WTC11 (cell line): ENCODE results near the gene S1PR3. TPM values are rescaled to one million over a fixed set of nuclear protein-coding genes. Genes with fewer than 3 reads are reported as not detected.
"Not testable (repeated sequence)": the region's sequence is repeated elsewhere in the genome, so short reads cannot be mapped to it uniquely, and the experiment has no call there.

Experiments used
- ATAC-seq: fragments of 200-7000 bp; cut with Tn5 transposase; 2 replicates; pipeline ENCODE4 v1.10.0; 2021; ENCODE audit warnings: mild to moderate bottlenecking, moderate library complexity
- CTCF ChIA-PET: fragments of 300-600 bp; sonication (Branson Sonifier 250); formaldehyde crosslinking; loops from one replicate; lab custom pipeline; 2021; ENCODE audit warnings: antibody characterized with exemption; lab: Charles Lee
- POLR2A ChIA-PET: fragments of 350-600 bp; sonication (Branson Sonifier 250); formaldehyde crosslinking; loops from one replicate; lab custom pipeline; 2021; ENCODE audit warnings: antibody characterized with exemption; lab: Charles Lee
- DNase-seq: peaks from one replicate; pipeline ENCODE4 v3.0.0; 2021; ENCODE audit warnings: low spot score
- H3K27ac Mint-ChIP-seq: 2 replicates; pipeline ENCODE4 v1.8.0; 2021; ENCODE audit warnings: mixed read lengths
- H3K27me3 Mint-ChIP-seq: 2 replicates; pipeline ENCODE4 v1.8.0; 2021; ENCODE audit warnings: low read depth, mild to moderate bottlenecking, moderate library complexity, mixed read lengths
- H3K36me3 Mint-ChIP-seq: 2 replicates; pipeline ENCODE4 v1.8.0; 2021; ENCODE audit warnings: mixed read lengths
- H3K4me1 Mint-ChIP-seq: 2 replicates; pipeline ENCODE4 v1.8.0; 2022; ENCODE audit warnings: mixed read lengths
- H3K4me3 Mint-ChIP-seq: 2 replicates; pipeline ENCODE4 v1.8.0; 2021; ENCODE audit warnings: mild to moderate bottlenecking, moderate library complexity, mixed read lengths
- H3K9me3 Mint-ChIP-seq: 2 replicates; pipeline ENCODE4 v1.8.0; 2021; ENCODE audit warnings: mixed read lengths
- CREM ChIP-seq: sonication (generic); formaldehyde crosslinking; IDR thresholded peaks from 2 replicates; pipeline ENCODE4 v1.8.1; 2022; ENCODE audit warnings: mild to moderate bottlenecking, missing genetic modification reagents, moderate library complexity
- E2F4 ChIP-seq: sonication (generic); formaldehyde crosslinking; IDR thresholded peaks from 2 replicates; pipeline ENCODE4 v1.8.1; 2022; ENCODE audit warnings: low read depth, mild to moderate bottlenecking, moderate library complexity, missing genetic modification reagents, borderline replicate concordance
- ETV6 ChIP-seq: sonication (generic); formaldehyde crosslinking; IDR thresholded peaks from 2 replicates; pipeline ENCODE4 v1.8.1; 2022; ENCODE audit warnings: mild to moderate bottlenecking, missing genetic modification reagents
- GABPB1 ChIP-seq: sonication (generic); formaldehyde crosslinking; IDR thresholded peaks from 2 replicates; pipeline ENCODE4 v1.8.1; 2023; ENCODE audit warnings: mild to moderate bottlenecking, missing genetic modification reagents
- HMGA2 ChIP-seq: fragments of 250-450 bp; sonication (Bioruptor Pico); IDR thresholded peaks from 2 replicates; pipeline ENCODE4 v1.4.0; 2021; ENCODE audit warnings: mild to moderate bottlenecking, moderate library complexity
- HMGXB4 ChIP-seq: sonication (generic); formaldehyde crosslinking; IDR thresholded peaks from 2 replicates; pipeline ENCODE4 v1.8.1; 2023; ENCODE audit warnings: mild to moderate bottlenecking, moderate library complexity, missing genetic modification reagents
- MYBL2 ChIP-seq: sonication (generic); formaldehyde crosslinking; IDR thresholded peaks from 2 replicates; pipeline ENCODE4 v1.8.1; 2023; ENCODE audit warnings: mild to moderate bottlenecking, moderate library complexity, missing genetic modification reagents
- RELA ChIP-seq: sonication (generic); formaldehyde crosslinking; IDR thresholded peaks from 2 replicates; pipeline ENCODE4 v1.8.1; 2022; ENCODE audit warnings: missing genetic modification reagents, mild to moderate bottlenecking, borderline replicate concordance
- SOX15 ChIP-seq: fragments of 250-450 bp; sonication (Bioruptor Pico); IDR thresholded peaks from 2 replicates; pipeline ENCODE4 v1.9.0; 2021; ENCODE audit warnings: mild to moderate bottlenecking
- STAT6 ChIP-seq: sonication (generic); formaldehyde crosslinking; conservative IDR thresholded peaks from 2 replicates; pipeline ENCODE4 v1.8.1; 2023; ENCODE audit warnings: mild to moderate bottlenecking, low read depth, missing genetic modification reagents, moderate library complexity
- TEAD1 ChIP-seq: sonication (generic); formaldehyde crosslinking; IDR thresholded peaks from 2 replicates; pipeline ENCODE4 v1.8.0; 2022; ENCODE audit warnings: mild to moderate bottlenecking, missing genetic modification reagents
- TP53 ChIP-seq: sonication (generic); formaldehyde crosslinking; IDR thresholded peaks from 2 replicates; pipeline ENCODE4 v1.8.1; 2023; ENCODE audit warnings: mild to moderate bottlenecking, missing genetic modification reagents
- ZNF263 ChIP-seq: sonication (generic); formaldehyde crosslinking; IDR thresholded peaks from 2 replicates; pipeline ENCODE4 v1.8.1; 2022; ENCODE audit warnings: low read depth, mild to moderate bottlenecking, moderate library complexity, missing genetic modification reagents
- total RNA-seq: library from RNA; stranded (reverse); gene quantifications from 3 replicates; pipeline ENCODE4 v1.2.3, GENCODE V29; 2021
- TF ChIP-seq, protein P1 (sequence below): sonication (generic); formaldehyde crosslinking; IDR thresholded peaks from 2 replicates; pipeline ENCODE4 v1.8.1; 2022; ENCODE audit warnings: low read depth, missing genetic modification reagents, borderline replicate concordance
- TF ChIP-seq, protein P2 (sequence below): sonication (generic); formaldehyde crosslinking; IDR thresholded peaks from 2 replicates; pipeline ENCODE4 v1.8.1; 2023; ENCODE audit warnings: mild to moderate bottlenecking, missing genetic modification reagents

The S1PR3 gene
- total RNA-seq, 1 experiment from 2014 or later, result 7.1 TPM

DNA sequence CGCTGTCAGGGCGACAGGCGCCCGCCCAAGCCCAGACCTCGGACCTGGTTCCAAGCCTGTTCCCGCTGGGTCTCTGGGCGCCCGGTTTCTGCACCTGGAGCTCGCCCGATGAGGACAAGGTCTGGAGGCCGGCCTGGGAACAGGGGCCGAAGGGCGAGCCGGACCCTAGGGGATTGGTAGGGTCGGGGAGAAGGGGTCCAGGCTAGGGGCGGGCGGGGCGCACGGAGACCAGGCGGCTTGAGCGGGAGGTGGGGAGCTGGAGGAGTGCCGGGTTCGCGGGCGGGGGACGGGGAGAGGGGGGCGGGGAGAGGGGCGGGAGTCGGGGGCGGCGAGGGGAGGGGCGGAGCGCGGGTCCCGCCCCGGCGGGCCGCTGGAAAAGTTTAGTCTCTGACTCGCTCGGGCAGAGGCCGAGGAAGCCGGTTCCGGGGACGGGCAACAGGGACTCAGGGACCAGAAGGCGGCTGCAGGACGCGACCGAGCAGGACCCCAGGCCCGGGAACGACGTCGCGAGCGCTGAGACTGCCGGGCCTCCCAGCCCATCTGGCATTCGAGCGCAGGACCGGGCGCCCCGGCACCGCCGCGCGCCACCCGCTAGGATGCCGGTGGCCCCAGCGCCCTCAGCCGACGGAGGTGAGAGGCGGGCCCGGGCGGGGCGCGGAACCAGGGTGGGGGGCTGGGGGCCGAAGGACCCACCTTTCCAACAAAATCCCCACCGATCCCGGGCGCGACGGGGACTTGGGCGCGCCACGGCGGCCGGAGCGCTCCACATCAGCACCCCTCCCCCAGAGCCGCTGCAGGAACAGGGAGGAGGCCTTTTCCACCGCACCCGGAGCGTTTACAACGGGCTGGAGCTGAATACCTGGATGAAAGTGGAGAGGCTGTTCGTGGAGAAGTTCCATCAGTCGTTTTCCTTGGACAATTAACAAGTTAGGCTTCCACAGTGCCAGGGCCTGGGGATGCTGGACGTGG is at the start of gene S1PR3 (continued):
- no peak for TF ChIP-seq E2F4 (CRISPR knock-in tag)
- TF ChIP-seq, protein P1, sequence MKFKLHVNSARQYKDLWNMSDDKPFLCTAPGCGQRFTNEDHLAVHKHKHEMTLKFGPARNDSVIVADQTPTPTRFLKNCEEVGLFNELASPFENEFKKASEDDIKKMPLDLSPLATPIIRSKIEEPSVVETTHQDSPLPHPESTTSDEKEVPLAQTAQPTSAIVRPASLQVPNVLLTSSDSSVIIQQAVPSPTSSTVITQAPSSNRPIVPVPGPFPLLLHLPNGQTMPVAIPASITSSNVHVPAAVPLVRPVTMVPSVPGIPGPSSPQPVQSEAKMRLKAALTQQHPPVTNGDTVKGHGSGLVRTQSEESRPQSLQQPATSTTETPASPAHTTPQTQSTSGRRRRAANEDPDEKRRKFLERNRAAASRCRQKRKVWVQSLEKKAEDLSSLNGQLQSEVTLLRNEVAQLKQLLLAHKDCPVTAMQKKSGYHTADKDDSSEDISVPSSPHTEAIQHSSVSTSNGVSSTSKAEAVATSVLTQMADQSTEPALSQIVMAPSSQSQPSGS (CRISPR knock-in tag), result no peak
- no peak for TF ChIP-seq ZNF263 (CRISPR knock-in tag)
- TF ChIP-seq GABPB1 (CRISPR knock-in tag), result no peak
- TF ChIP-seq CREM (CRISPR knock-in tag), result no peak
- no peak for TF ChIP-seq MYBL2 (CRISPR knock-in tag)
- TF ChIP-seq HMGA2, result no peak
- TF ChIP-seq, protein P2, sequence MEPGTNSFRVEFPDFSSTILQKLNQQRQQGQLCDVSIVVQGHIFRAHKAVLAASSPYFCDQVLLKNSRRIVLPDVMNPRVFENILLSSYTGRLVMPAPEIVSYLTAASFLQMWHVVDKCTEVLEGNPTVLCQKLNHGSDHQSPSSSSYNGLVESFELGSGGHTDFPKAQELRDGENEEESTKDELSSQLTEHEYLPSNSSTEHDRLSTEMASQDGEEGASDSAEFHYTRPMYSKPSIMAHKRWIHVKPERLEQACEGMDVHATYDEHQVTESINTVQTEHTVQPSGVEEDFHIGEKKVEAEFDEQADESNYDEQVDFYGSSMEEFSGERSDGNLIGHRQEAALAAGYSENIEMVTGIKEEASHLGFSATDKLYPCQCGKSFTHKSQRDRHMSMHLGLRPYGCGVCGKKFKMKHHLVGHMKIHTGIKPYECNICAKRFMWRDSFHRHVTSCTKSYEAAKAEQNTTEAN (CRISPR knock-in tag), result no peak
- TF ChIP-seq RELA (CRISPR knock-in tag), result 0 out of 2 replicates have a peak, but pooled peaks have one; percentile 21
- TF ChIP-seq ETV6 (CRISPR knock-in tag), result peak; percentile 7; the same call in 1 of the 2 replicates
- 0 out of 2 replicates have a peak, but pooled peaks have one; percentile 30 for TF ChIP-seq TEAD1 (CRISPR knock-in tag)
- TF ChIP-seq SOX15 (CRISPR knock-in tag), result no peak
- peak; percentile 40; the same call in 1 of the 2 replicates for TF ChIP-seq HMGXB4 (CRISPR knock-in tag)
- 0 out of 2 replicates have a peak, but pooled peaks have one; percentile 55 for TF ChIP-seq STAT6
- TF ChIP-seq TP53, result peak; percentile 74; the same call in 1 of the 2 replicates

GRCh38 chr9:88941586-88941985 is 49.7 kb upstream of the S1PR3 start:
- DNase-seq, H3K36me3 Mint-ChIP-seq, H3K4me1 Mint-ChIP-seq, POLR2A ChIA-PET, H3K4me3 Mint-ChIP-seq, ATAC-seq, H3K27me3 Mint-ChIP-seq, H3K27ac Mint-ChIP-seq, CTCF ChIA-PET: not testable (repeated sequence)
- peaks cover 20% of the 10 kb centered on the region for H3K9me3 Mint-ChIP-seq
